K562 (cell line): Measurements from ENCODE around the gene MAP3K6. TPM values are rescaled to one million over a fixed set of nuclear protein-coding genes. Genes with fewer than 3 reads are reported as not detected.

ENCODE experiments used
- ATAC-seq: fragments of 200-7000 bp; cut with Tn5 transposase; 3 replicates; pipeline ENCODE4 v1.9.1; 2020; ENCODE audit warnings: moderate library complexity
- BruUV-seq: library from RNA; stranded (reverse); fragments of 400-500 nt; replicated peaks from 2 replicates; lab custom pipeline; 2021; lab: Mats Ljungman, UMichigan
- CTCF ChIA-PET: fragments of 300-600 bp; formaldehyde crosslinking; extraction: SDS; loops from one replicate; lab custom pipeline; 2021; ENCODE audit warnings: low intra/inter-chr PET ratio; lab: Yijun Ruan, JAX
- POLR2A ChIA-PET: fragments of 300-600, 350-650 bp; sonication (Branson Sonifier 250); formaldehyde crosslinking; extraction: SDS; loops from one replicate; lab custom pipeline; 2021; ENCODE audit warnings: antibody characterized with exemption, inconsistent platforms; lab: Yijun Ruan, JAX
- DNase-seq, 4 experiments: peaks; one replicate each; pipeline versions ENCODE4 v3.0.0 to v3.0.0-alpha.2; 2011 to 2018; ENCODE audit warnings: low spot score in 3 of 4, mixed read lengths in 3 of 4; ENCODE audit errors: extremely low read depth in 1 of 4
- FAIRE-seq: peaks from 2 replicates; lab custom pipeline; 2011; peaks lifted over from hg19 to GRCh38; lab: Jason Lieb, UNC
- H2AFZ ChIP-seq: 2 replicates; pipeline ENCODE4 v1.6.0; 2011; ENCODE audit warnings: low read depth, low read length, control low read depth, inconsistent platforms
- H3K27ac ChIP-seq: fragments of 200-600 bp; 3 replicates; pipeline ENCODE4 v1.8.0; 2011; ENCODE audit warnings: low read depth, mild to moderate bottlenecking, control low read depth, inconsistent platforms, low read length, moderate library complexity, mixed read lengths; ENCODE audit errors: extremely low read depth
- H3K27me3 ChIP-seq, 2 experiments: fragments of 300-600 bp in 1 of 2; 2 replicates in 1 of 2; 3 replicates in 1 of 2; pipeline versions ENCODE4 v1.6.0 to v1.8.0; 2011; ENCODE audit warnings: inconsistent platforms in 2 of 2, low read length in 2 of 2, mild to moderate bottlenecking in 1 of 2, mixed read lengths in 1 of 2, moderate library complexity in 1 of 2; ENCODE audit not compliant: control insufficient read depth in 2 of 2, insufficient read depth in 2 of 2
- H3K36me3 ChIP-seq: fragments of 300-600 bp; 3 replicates; pipeline ENCODE4 v1.8.0; 2011; ENCODE audit warnings: mild to moderate bottlenecking, low read length, inconsistent platforms; ENCODE audit not compliant: control insufficient read depth, insufficient read depth
- H3K4me1 ChIP-seq, 2 experiments: fragments of 200-600 bp in 1 of 2; replicated peaks in 1 of 2; 2 replicates in 1 of 2; 3 replicates in 1 of 2; pipeline versions ENCODE4 v1.5.1 to v1.8.0; 2011; ENCODE audit warnings: inconsistent platforms in 2 of 2, low read length in 2 of 2, mild to moderate bottlenecking in 1 of 2, mixed read lengths in 1 of 2, moderate library complexity in 1 of 2; ENCODE audit not compliant: control insufficient read depth in 2 of 2, insufficient read depth in 2 of 2
- H3K4me2 ChIP-seq: 2 replicates; pipeline ENCODE4 v1.6.1; 2011; ENCODE audit warnings: low read length, control low read depth, inconsistent platforms, mixed read lengths; ENCODE audit not compliant: insufficient read depth
- H3K4me3 ChIP-seq: fragments of 200-600 bp; sonication (generic), shearing (Covaris generic); 2 replicates; pipeline ENCODE4 v1.5.1; 2016; ENCODE audit warnings: control low read depth, inconsistent platforms
- H3K79me2 ChIP-seq: fragments of 200-600 bp; 3 replicates; pipeline ENCODE4 v1.8.0; 2011; ENCODE audit warnings: low read length, inconsistent platforms; ENCODE audit not compliant: control insufficient read depth, insufficient read depth
- H3K9ac ChIP-seq, 2 experiments: 2 replicates each; pipeline versions ENCODE4 v1.6.0 to v1.6.1; 2011; ENCODE audit warnings: low read depth in 2 of 2, low read length in 2 of 2, control low read depth in 1 of 2, inconsistent platforms in 1 of 2, mild to moderate bottlenecking in 1 of 2, mixed read lengths in 1 of 2; ENCODE audit not compliant: insufficient read depth in 1 of 2
- H3K9me1 ChIP-seq: one replicate; pipeline ENCODE4 v1.6.0; 2011; ENCODE audit warnings: inconsistent platforms, mild to moderate bottlenecking, low read length, moderate library complexity; ENCODE audit not compliant: control insufficient read depth, insufficient read depth
- H3K9me3 ChIP-seq: replicated peaks from 2 replicates; pipeline ENCODE4 v1.5.1; 2011; ENCODE audit warnings: low read depth, low read length, inconsistent platforms; ENCODE audit not compliant: control insufficient read depth, insufficient read depth
- H4K20me1 ChIP-seq: replicated peaks from 2 replicates; pipeline ENCODE4 v1.6.1; 2011; ENCODE audit warnings: low read length, inconsistent platforms, mixed read lengths; ENCODE audit not compliant: control insufficient read depth, insufficient read depth
- ARNT ChIP-seq, 2 experiments: fragments of 450-650 bp; IDR thresholded peaks; 2 replicates each; pipeline ENCODE4 v1.6.1; 2016; ENCODE audit warnings: mild to moderate bottlenecking in 1 of 2
- CBFB ChIP-seq: sonication (generic); formaldehyde crosslinking; IDR thresholded peaks from 2 replicates; pipeline ENCODE4 v1.4.0; 2020; ENCODE audit warnings: mild to moderate bottlenecking, missing genetic modification reagents
- ELF1 ChIP-seq: fragments of 200-800 bp; sonication (Bioruptor generic); IDR thresholded peaks from 2 replicates; pipeline ENCODE4 v1.6.1; 2016; ENCODE audit warnings: missing genetic modification characterization, missing compliant biosample characterization
- IFI16 ChIP-seq: fragments of 250-450 bp; sonication (Bioruptor Pico); IDR thresholded peaks from 2 replicates; pipeline ENCODE4 v2.1.2; 2022; ENCODE audit warnings: mild to moderate bottlenecking, inconsistent platforms
- MCM5 ChIP-seq: fragments of 450-650 bp; IDR thresholded peaks from 2 replicates; pipeline ENCODE4 v1.6.1; 2016; ENCODE audit warnings: low read depth
- NCOA6 ChIP-seq: fragments of 450-650 bp; IDR thresholded peaks from 2 replicates; pipeline ENCODE4 v1.6.1; 2017; ENCODE audit warnings: mild to moderate bottlenecking
- NFE2L1 ChIP-seq: fragments of 450-650 bp; IDR thresholded peaks from 2 replicates; pipeline ENCODE4 v1.6.1; 2016; ENCODE audit warnings: missing genetic modification characterization, low read depth, mild to moderate bottlenecking, missing compliant biosample characterization, moderate library complexity, borderline replicate concordance
- PHB ChIP-seq: fragments of 250-450 bp; sonication (Bioruptor Pico); IDR thresholded peaks from 2 replicates; pipeline ENCODE4 v1.5.0; 2021
- PHF21A ChIP-seq: fragments of 450-650 bp; IDR thresholded peaks from 2 replicates; pipeline ENCODE4 v1.6.1; 2017; ENCODE audit warnings: low read depth, borderline replicate concordance
- PHF8 ChIP-seq: fragments of 200-600 bp; sonication (generic); IDR thresholded peaks from 2 replicates; pipeline ENCODE4 v1.6.1; 2012; ENCODE audit warnings: mixed run types, mild to moderate bottlenecking, inconsistent platforms, low read length, moderate library complexity, borderline replicate concordance
- RFX7 ChIP-seq: fragments of 250-450 bp; sonication (Bioruptor Pico); IDR thresholded peaks from 2 replicates; pipeline ENCODE4 v1.5.1; 2021; ENCODE audit warnings: mild to moderate bottlenecking
- SIN3A ChIP-seq, 2 experiments: fragments of 150-350 bp in 1 of 2; IDR thresholded peaks; 2 replicates each; pipeline ENCODE4 v1.6.1; 2011 to 2016; ENCODE audit warnings: borderline replicate concordance in 2 of 2, low read depth in 2 of 2, low read length in 2 of 2, mild to moderate bottlenecking in 2 of 2, moderate library complexity in 2 of 2; ENCODE audit not compliant: control insufficient read depth in 1 of 2
- XRCC3 ChIP-seq: fragments of 450-650 bp; IDR thresholded peaks from 2 replicates; pipeline ENCODE4 v1.6.1; 2017; ENCODE audit warnings: mild to moderate bottlenecking, moderate library complexity
- YBX1 ChIP-seq: fragments of 450-650 bp; IDR thresholded peaks from 2 replicates; pipeline ENCODE4 v1.7.1; 2016; ENCODE audit warnings: mild to moderate bottlenecking
- ZBTB1 ChIP-seq: sonication (generic); formaldehyde crosslinking; IDR thresholded peaks from 2 replicates; pipeline ENCODE4 v1.8.1; 2023; ENCODE audit warnings: missing genetic modification reagents, low read depth, mild to moderate bottlenecking, borderline replicate concordance
- WGBS: fragments of 100-300 bp; shearing (Covaris generic); methylation state at CpG from one replicate; pipeline ENCODE4 v1.1.6; 2016; ENCODE audit warnings: low coverage, mixed read lengths; ENCODE audit not compliant: insufficient coverage; ENCODE audit errors: missing lambda C conversion rate; 5-methylcytosine and 5-hydroxymethylcytosine counted together
- in situ Hi-C: fragments of 300-500 bp; cut with MboI; formaldehyde crosslinking; loops from 4 replicates; pipeline ENCODE4 v1.15.0; 2018; ENCODE audit warnings: inconsistent platforms, mixed read lengths
- intact Hi-C: fragments of 100-400 bp; cut with micrococcal nuclease; formaldehyde crosslinking; loops from 2 replicates; pipeline ENCODE4 v1.14.2; 2022
- polyA plus RNA-seq, 8 experiments: library from polyadenylated mRNA; depleted of rRNA in 4 of 8; stranded (reverse) in 5 of 8; unstranded in 3 of 8; fragments of >200 nt; fragmentation: Nextera tagmentation in 2 of 8; fragmentation: Illumina TruSeq in 1 of 8; extraction: Ambion mirVana in 2 of 8; extraction: Trizol in 1 of 8; gene quantifications; 2 replicates each; pipeline versions ENCODE4 v1.2.1 to v1.2.3, GENCODE V29; 2011 to 2014; ENCODE audit warnings: inconsistent platforms in 1 of 8, missing spikeins in 1 of 8
- total RNA-seq, 7 experiments: library from RNA; depleted of rRNA in 6 of 7; stranded (reverse); fragments of >200 nt in 6 of 7; fragmentation: Illumina TruSeq in 2 of 7; extraction: Trizol in 2 of 7; gene quantifications; 2 replicates each; pipeline versions ENCODE4 v1.2.1 to v1.2.3, GENCODE V29; 2011 to 2021; ENCODE audit warnings: low replicate concordance in 1 of 7
- TF ChIP-seq, protein P1 (sequence below): fragments of 250-450 bp; sonication (Bioruptor Pico); IDR thresholded peaks from 2 replicates; pipeline ENCODE4 v1.8.0; 2021; ENCODE audit warnings: mild to moderate bottlenecking, moderate library complexity
- TF ChIP-seq, protein P2 (sequence below), 2 experiments: IDR thresholded peaks; 2 replicates each; pipeline ENCODE4 v1.6.1; 2011; ENCODE audit warnings: borderline replicate concordance in 1 of 2, control low read depth in 1 of 2, low read depth in 1 of 2, low read length in 1 of 2, mild to moderate bottlenecking in 1 of 2, mixed read lengths in 1 of 2, moderate library complexity in 1 of 2; ENCODE audit not compliant: insufficient read depth in 1 of 2, insufficient read length in 1 of 2, poor library complexity in 1 of 2, severe bottlenecking in 1 of 2; ENCODE audit errors: extremely low read depth in 1 of 2

Gene MAP3K6
- total and polyA plus RNA-seq, 9 of the 15 experiments (the other 6 are each of a cell fraction or from before 2014, with no cell fraction given), result 0.99 to 21.9 (median 7.0) TPM

DNA sequence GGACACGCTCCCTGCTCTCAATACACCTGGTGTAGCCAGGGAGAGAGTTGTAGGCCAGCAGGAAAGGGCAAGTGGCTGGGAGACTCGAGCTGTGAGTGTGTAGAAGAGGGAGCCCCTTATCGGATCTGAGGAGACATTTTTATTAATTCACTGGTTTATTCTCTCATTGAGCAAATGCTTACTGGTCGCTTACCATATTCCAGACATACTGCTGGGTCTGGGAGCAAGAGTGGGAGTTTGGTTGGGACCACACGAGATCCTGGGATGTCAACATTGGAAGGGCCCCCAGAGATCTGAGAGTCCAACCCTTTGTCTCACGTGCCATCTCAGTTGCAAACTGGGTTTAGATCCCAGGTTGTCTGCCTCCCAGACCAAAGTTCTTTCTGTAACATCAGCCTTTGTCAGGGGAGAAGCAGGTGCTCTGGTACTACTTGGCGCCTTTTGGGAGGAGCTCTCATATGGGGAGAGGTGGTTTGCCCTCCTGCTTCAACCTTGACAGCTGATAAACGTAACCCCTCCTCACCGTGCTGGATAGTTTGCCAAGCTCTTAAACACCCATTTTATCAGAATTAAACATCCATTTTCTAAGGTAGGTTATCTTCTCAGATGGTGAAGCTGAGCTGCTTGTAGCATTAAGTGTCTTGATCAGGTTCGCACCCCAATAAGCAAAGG lies 44.1 kb downstream of the MAP3K6 start:
- Histone ChIP-seq H3K9me3 (no peaks in the 10 kb centered on the region), H3K4me1 (peaks cover 12 to 13% of the 10 kb centered on the region in 2 experiments), H3K27me3 (no peaks in the 10 kb centered on the region), H3K9me1 (no peaks in the 10 kb centered on the region), H3K4me2 (peak overlapping the region; percentile 99), H3K79me2 (peaks cover 55% of the 10 kb centered on the region), H3K4me3 (peak overlapping the region; percentile 79), H3K27ac (peak overlapping the region; percentile 93), H2AFZ (peak overlapping the region; percentile 100), H3K36me3 (peaks cover 43% of the 10 kb centered on the region), H4K20me1 (no peaks in the 10 kb centered on the region; the same call in 1 of the 2 replicates), H3K9ac (peak overlapping the region; percentile 95 to 97)
- ChIA-PET POLR2A (interaction anchor here (0.5 to 3.1 kb wide), 14 partner anchors 10 to 1424 kb away, joined by 3 to 23 read pairs (median 3); partner anchors contain the start of genes MAP3K6 and SLC9A1), CTCF (no interaction called here)
- peak; percentile 35 for FAIRE-seq
- TSS peak; percentile 64 for BruUV-seq
- peak in 3 of 4 experiments; percentile 37 to 41 (median 41) for DNase-seq
- 3% methylated on average over 10 of the region's 10 CpGs for WGBS
- in situ Hi-C loops, result no loop called here
- peak; percentile 38; the same call in 2 of the 3 replicates for ATAC-seq
- intact Hi-C loops, result no loop called here
- no peak for TF ChIP-seq NCOA6
- TF ChIP-seq CBFB (CRISPR knock-in tag), result 0 out of 2 replicates have a peak, but pooled peaks have one; percentile 0
- no peak for TF ChIP-seq NFE2L1
- no peak for TF ChIP-seq ARNT (IDR thresholded peaks at IDR 0.05)
- TF ChIP-seq MCM5, result no peak
- 0 out of 2 replicates have a peak, but pooled peaks have one; percentile 2 for TF ChIP-seq ZBTB1
- peak; percentile 31 for TF ChIP-seq PHF8
- no peak for TF ChIP-seq ELF1 (tag)
- TF ChIP-seq SIN3A (IDR thresholded peaks at IDR 0.05; ENCODE audit: borderline replicate concordance in 2 of 2, control insufficient read depth in 1 of 2, low read depth in 2 of 2, low read length in 2 of 2), result no peak; a peak in 1 of 4 replicates
- TF ChIP-seq PHF21A, result no peak
- TF ChIP-seq, protein P1, sequence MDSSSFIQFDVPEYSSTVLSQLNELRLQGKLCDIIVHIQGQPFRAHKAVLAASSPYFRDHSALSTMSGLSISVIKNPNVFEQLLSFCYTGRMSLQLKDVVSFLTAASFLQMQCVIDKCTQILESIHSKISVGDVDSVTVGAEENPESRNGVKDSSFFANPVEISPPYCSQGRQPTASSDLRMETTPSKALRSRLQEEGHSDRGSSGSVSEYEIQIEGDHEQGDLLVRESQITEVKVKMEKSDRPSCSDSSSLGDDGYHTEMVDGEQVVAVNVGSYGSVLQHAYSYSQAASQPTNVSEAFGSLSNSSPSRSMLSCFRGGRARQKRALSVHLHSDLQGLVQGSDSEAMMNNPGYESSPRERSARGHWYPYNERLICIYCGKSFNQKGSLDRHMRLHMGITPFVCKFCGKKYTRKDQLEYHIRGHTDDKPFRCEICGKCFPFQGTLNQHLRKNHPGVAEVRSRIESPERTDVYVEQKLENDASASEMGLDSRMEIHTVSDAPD, result no peak
- TF ChIP-seq IFI16 (CRISPR knock-in tag), result 0 out of 2 replicates have a peak, but pooled peaks have one; percentile 7
- no peak for TF ChIP-seq RFX7
- TF ChIP-seq XRCC3, result no peak
- TF ChIP-seq PHB, result peak; percentile 17; the same call in 1 of the 2 replicates
- no peak for TF ChIP-seq YBX1
- TF ChIP-seq, protein P2, sequence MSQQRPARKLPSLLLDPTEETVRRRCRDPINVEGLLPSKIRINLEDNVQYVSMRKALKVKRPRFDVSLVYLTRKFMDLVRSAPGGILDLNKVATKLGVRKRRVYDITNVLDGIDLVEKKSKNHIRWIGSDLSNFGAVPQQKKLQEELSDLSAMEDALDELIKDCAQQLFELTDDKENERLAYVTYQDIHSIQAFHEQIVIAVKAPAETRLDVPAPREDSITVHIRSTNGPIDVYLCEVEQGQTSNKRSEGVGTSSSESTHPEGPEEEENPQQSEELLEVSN (IDR thresholded peaks at IDR 0.05; ENCODE audit: borderline replicate concordance in 1 of 2, extremely low read depth in 1 of 2, insufficient read depth in 1 of 2, insufficient read length in 1 of 2, low read depth in 1 of 2, low read length in 1 of 2, poor library complexity in 1 of 2, severe bottlenecking in 1 of 2), result peak in 1 of 2 experiments; percentile 45
